IgD-negative memory B cell (primary cell): Measurements from ENCODE around the gene PPP1R8. TPM values are rescaled to one million over a fixed set of nuclear protein-coding genes. Genes with fewer than 3 reads are reported as not detected.
"Not testable (repeated sequence)": the region's sequence is repeated elsewhere in the genome, so short reads cannot be mapped to it uniquely, and the experiment has no call there.

ENCODE experiments used
- H3K27ac Mint-ChIP-seq, 3 donors: one replicate each; pipeline ENCODE4 v1.8.0; 2020 to 2022; ENCODE audit warnings: mild to moderate bottlenecking in 3 of 3, mixed read lengths in 3 of 3, moderate library complexity in 1 of 3
- H3K27me3 Mint-ChIP-seq: one replicate; pipeline ENCODE4 v1.8.0; 2021; ENCODE audit warnings: mixed read lengths
- H3K36me3 Mint-ChIP-seq: one replicate; pipeline ENCODE4 v1.8.0; 2020; ENCODE audit warnings: mild to moderate bottlenecking, mixed read lengths
- H3K4me1 Mint-ChIP-seq, 3 donors: one replicate each; pipeline ENCODE4 v1.8.0; 2020 to 2022; ENCODE audit warnings: mixed read lengths in 3 of 3, mild to moderate bottlenecking in 1 of 3
- H3K4me3 Mint-ChIP-seq, 4 donors: one replicate each; pipeline ENCODE4 v1.8.0; 2020 to 2022; ENCODE audit warnings: mild to moderate bottlenecking in 4 of 4, mixed read lengths in 4 of 4, moderate library complexity in 3 of 4
- H3K9me3 Mint-ChIP-seq, 3 donors: one replicate each; pipeline ENCODE4 v1.8.0; 2020 to 2021; ENCODE audit warnings: mixed read lengths in 3 of 3, mild to moderate bottlenecking in 1 of 3
- polyA plus RNA-seq: library from polyadenylated mRNA; unstranded; fragments of 300-500 nt; fragmentation: Illumina TruSeq; gene quantifications from one replicate; pipeline ENCODE4 v1.2.3, GENCODE V29; 2021

Gene PPP1R8
- polyA plus RNA-seq = 31.7 TPM

DNA sequence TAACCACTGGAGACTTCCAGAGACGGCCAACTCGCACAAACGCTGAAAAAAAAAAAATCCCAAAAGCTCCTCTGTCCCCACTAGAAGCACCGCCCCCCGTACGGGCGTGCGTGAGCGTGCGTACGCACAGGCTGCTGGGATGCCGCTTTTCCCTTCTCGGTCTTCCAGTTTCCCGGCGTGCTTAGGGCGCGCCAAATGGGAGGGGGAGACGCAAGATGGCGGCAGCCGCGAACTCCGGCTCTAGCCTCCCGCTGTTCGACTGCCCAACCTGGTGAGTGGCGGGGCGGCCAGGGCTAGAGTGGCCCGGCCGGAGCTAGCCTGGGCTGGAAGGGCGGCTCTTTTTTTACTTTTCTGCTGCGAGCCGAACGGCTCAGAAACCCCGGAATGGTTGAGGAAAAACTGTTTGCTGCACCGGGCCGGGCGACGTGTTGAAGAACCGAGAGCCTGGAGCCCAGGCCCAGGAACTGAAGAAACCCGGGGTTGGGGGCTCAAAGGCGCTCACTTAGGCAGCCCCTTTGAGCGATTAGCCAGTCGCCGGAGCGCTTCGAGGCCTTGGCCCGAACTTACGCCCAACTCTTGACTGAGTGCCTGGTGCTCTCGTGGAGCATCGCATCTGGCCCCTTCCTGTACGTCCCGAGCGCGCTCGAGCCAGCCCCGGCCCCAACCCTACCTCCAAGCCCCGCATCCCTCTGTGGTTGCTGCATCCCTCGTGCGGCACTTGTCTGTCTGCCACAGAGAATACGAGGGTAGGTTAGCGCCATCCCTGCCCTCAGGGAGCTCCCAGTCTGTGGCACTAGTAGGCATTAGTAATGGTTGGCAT, at the start of gene PPP1R8:
Gene PPP1R8, plus strand, starts transcription at position 162 of the 820 bp plus-strand sequence. Its CDS starts 54 bp downstream, at position 216.
- H3K27ac Mint-ChIP-seq = peak within 1 kb of the TSS; percentile 95 to 96 (median 95)

GRCh38 chr1:27782950-27783349, 47.6 kb upstream of the PPP1R8 start:
- no peaks in the 10 kb centered on the region for H3K27me3 Mint-ChIP-seq
- no peak overlapping the region for H3K27ac Mint-ChIP-seq

More for the DNA sequence above, at the start of gene PPP1R8:
- Mint-ChIP-seq H3K27me3 (no peaks in the 10 kb centered on the region), H3K9me3 (no peaks in the 10 kb centered on the region), H3K4me1 (peaks cover 13 to 24% (median 22%) of the 10 kb centered on the region in 3 donors), H3K4me3 (peak within 1 kb of the TSS; percentile 94 to 98 (median 97)), H3K36me3 (no peaks in the 10 kb centered on the region)

GRCh38 chr1:27784700-27785099, 45.9 kb upstream of the PPP1R8 start:
- Mint-ChIP-seq H3K36me3 (peaks cover under 1% of the 10 kb centered on the region), H3K4me3 (no peak overlapping the region), H3K4me1 (peaks cover 8 to 18% (median 16%) of the 10 kb centered on the region in 3 donors), H3K9me3 (no peaks in the 10 kb centered on the region), H3K27me3 (no peaks in the 10 kb centered on the region), H3K27ac (no peak overlapping the region)

More at GRCh38 chr1:27782950-27783349, 47.6 kb upstream of the PPP1R8 start:
- Mint-ChIP-seq H3K36me3 (no peaks in the 10 kb centered on the region), H3K9me3 (no peaks in the 10 kb centered on the region), H3K4me3 (no peak overlapping the region), H3K4me1 (peaks cover 10 to 22% (median 18%) of the 10 kb centered on the region in 3 donors)

DNA sequence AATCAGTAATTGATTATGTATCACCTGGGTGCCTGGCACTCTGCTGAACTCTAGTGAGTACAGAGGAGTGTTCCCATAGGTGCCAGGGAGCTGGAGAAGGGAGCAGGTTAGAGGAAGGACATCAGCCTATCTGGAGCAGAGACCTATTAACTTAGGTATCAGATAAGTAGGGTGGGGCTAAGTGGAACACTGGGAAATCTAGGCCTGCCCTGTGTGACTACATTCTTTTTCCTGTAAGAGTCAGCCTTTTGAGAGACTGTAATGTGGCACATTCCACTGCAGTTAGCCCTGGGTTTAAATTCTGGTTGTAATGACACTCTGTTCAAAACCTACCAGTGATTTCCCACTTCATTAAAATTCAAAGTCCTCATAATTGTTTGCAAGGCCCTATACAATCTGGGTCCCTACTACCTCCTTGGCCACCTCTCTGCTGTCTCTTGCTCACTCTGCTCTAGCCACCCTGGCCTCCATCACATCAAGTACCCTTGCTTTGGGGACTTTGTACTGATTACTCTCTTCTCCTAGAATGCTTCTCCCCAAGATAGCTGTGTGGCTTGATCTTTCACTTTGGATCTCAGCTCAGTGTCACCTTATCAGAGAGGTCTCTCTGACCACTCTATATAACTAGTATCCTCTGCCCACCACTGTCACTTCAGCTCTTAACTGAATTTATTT, 44.7 kb upstream of the PPP1R8 start:
- H3K27ac Mint-ChIP-seq = peak overlapping the region in 1 of 3 donors; percentile 54
- no peak overlapping the region for H3K4me3 Mint-ChIP-seq
- peaks cover 4% of the 10 kb centered on the region for H3K36me3 Mint-ChIP-seq

DNA sequence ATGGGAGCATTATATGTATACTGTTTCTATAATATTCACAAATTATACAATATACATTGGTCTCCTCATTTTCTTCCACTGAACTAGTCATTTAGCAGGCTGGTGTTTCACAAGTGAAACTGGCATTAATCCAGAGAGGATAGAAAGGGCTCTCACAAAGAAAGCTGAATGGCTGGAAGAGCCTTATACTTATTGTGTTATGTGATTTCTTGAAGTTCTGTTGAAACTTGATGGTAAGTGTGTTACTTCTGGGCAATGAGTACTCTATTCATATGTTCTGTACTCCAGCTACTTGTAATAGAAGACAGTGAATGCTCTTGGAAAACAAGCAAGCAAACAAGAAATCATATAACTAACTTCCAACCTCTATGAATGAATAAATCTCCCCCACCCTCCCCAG, 42.7 kb upstream of the PPP1R8 start:
- H3K4me1 Mint-ChIP-seq = peaks cover 6 to 16% (median 14%) of the 10 kb centered on the region in 3 donors
- no peak overlapping the region for H3K27ac Mint-ChIP-seq
- H3K4me3 Mint-ChIP-seq = no peak overlapping the region
- peaks cover 4% of the 10 kb centered on the region for H3K36me3 Mint-ChIP-seq
- no peaks in the 10 kb centered on the region for H3K9me3 Mint-ChIP-seq
- H3K27me3 Mint-ChIP-seq = no peaks in the 10 kb centered on the region

More for the DNA sequence above, 44.7 kb upstream of the PPP1R8 start:
- Mint-ChIP-seq H3K27me3 (no peaks in the 10 kb centered on the region), H3K9me3 (no peaks in the 10 kb centered on the region), H3K4me1 (peaks cover 8 to 18% (median 16%) of the 10 kb centered on the region in 3 donors)

DNA sequence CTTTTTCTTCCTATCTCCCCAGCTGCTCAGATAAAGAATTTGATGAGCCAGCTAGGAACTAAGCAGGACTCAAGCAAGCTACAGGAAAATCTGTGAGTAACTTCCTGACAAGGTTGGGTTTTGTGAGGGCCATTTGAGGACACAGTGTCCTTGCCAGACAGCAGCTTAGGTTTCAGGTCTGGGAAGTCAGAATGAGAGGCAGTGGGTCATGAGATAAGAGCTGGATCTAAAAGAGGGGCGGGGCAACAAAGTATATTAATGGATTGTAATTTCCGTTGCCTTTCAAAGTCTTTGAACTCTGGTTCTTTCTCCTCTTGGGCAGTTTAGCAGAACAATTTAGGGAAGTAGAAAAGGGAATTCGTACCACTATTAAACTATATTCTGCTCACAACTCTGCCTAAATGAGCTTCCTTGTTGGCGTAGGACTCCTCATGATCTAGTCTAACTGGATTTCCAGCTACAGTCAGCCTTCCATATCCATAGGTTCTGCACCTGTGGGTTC, 41.0 kb upstream of the PPP1R8 start:
- no peak overlapping the region for H3K27ac Mint-ChIP-seq
- no peaks in the 10 kb centered on the region for H3K9me3 Mint-ChIP-seq
- no peaks in the 10 kb centered on the region for H3K27me3 Mint-ChIP-seq
- peaks cover 4% of the 10 kb centered on the region for H3K36me3 Mint-ChIP-seq
- H3K4me1 Mint-ChIP-seq = peaks cover 4 to 13% (median 12%) of the 10 kb centered on the region in 3 donors
- H3K4me3 Mint-ChIP-seq = no peak overlapping the region

- H3K9me3 Mint-ChIP-seq, H3K27ac Mint-ChIP-seq, H3K4me1 Mint-ChIP-seq, H3K27me3 Mint-ChIP-seq, H3K36me3 Mint-ChIP-seq, H3K4me3 Mint-ChIP-seq: not testable (repeated sequence)
These were observed 40.3 kb upstream of the PPP1R8 start for GRCh38 chr1:27790270-27790669.

GRCh38 chr1:27795601-27796000, 35.0 kb upstream of the PPP1R8 start:
- Mint-ChIP-seq H3K4me3 (no peak overlapping the region), H3K27me3 (no peaks in the 10 kb centered on the region), H3K36me3 (peaks cover 7% of the 10 kb centered on the region), H3K4me1 (peaks cover 1 to 4% (median 4%) of the 10 kb centered on the region in 3 donors), H3K9me3 (no peaks in the 10 kb centered on the region), H3K27ac (no peak overlapping the region)

DNA sequence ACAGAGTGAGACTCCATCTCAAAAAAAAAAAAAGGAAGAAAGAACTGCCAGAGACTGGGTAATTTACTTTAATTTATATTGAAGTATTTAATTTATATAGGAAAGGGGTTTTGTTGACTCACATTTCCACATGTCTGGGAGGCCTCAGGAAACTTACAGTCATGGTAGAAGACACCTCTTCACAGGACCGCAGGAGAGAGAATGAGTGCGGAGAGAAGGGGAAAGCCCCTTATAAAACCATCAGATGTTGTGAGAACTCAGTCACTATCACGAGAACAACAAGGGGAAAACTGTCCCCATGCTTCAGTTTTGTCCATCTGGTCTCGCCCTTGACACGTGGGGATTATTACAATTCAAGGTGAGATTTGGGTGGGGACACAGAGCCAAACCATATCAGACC, 25.8 kb upstream of the PPP1R8 start:
- no peaks in the 10 kb centered on the region for H3K27me3 Mint-ChIP-seq
- H3K9me3 Mint-ChIP-seq = no peaks in the 10 kb centered on the region
- H3K4me3 Mint-ChIP-seq = peak overlapping the region in 1 of 4 donors; percentile 17
- H3K27ac Mint-ChIP-seq = no peak overlapping the region
- H3K36me3 Mint-ChIP-seq = peaks cover 2% of the 10 kb centered on the region
- peaks cover 0 to 9% (median 0%) of the 10 kb centered on the region in 3 donors for H3K4me1 Mint-ChIP-seq

- H3K4me1 Mint-ChIP-seq = peaks cover 0 to 5% (median 0%) of the 10 kb centered on the region in 3 donors
- H3K27me3 Mint-ChIP-seq = no peaks in the 10 kb centered on the region
- H3K4me3 Mint-ChIP-seq = no peak overlapping the region
- H3K9me3 Mint-ChIP-seq = no peaks in the 10 kb centered on the region
- no peak overlapping the region for H3K27ac Mint-ChIP-seq
- peaks cover 2% of the 10 kb centered on the region for H3K36me3 Mint-ChIP-seq
These were observed 23.8 kb upstream of the PPP1R8 start for GRCh38 chr1:27806758-27807157.

- no peak overlapping the region for H3K4me3 Mint-ChIP-seq
- no peaks in the 10 kb centered on the region for H3K27me3 Mint-ChIP-seq
- peaks cover 3% of the 10 kb centered on the region for H3K36me3 Mint-ChIP-seq
- no peak overlapping the region for H3K27ac Mint-ChIP-seq
- no peaks in the 10 kb centered on the region for H3K9me3 Mint-ChIP-seq
- peaks cover 0 to 5% (median 0%) of the 10 kb centered on the region in 3 donors for H3K4me1 Mint-ChIP-seq
These were observed 23.2 kb upstream of the PPP1R8 start for GRCh38 chr1:27807385-27807784.

DNA sequence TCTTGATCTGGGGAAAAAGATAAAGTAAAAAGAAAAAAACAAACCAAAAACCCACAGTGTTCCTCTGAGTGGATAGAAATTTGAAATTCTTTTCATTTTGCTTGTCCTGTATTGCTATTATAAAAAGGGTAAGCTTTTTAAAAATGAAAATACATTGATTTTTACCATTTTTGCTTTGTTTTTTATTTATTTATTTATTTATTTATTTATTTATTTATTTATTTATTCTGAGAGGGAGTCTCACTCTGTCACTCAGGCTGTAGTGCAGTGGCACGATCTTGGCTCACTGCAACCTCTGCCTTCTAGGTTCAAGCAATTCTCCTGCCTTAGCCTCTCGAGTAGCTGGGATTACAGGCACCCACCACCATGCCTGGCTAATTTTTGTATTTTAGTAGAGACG, 22.5 kb upstream of the PPP1R8 start:
- H3K27ac Mint-ChIP-seq, H3K36me3 Mint-ChIP-seq, H3K4me3 Mint-ChIP-seq, H3K4me1 Mint-ChIP-seq, H3K27me3 Mint-ChIP-seq, H3K9me3 Mint-ChIP-seq: not testable (repeated sequence)

GRCh38 chr1:27809883-27810282, 20.7 kb upstream of the PPP1R8 start:
- no peaks in the 10 kb centered on the region for H3K9me3 Mint-ChIP-seq
- H3K27me3 Mint-ChIP-seq = no peaks in the 10 kb centered on the region
- H3K4me3 Mint-ChIP-seq = no peak overlapping the region
- H3K4me1 Mint-ChIP-seq = no peaks in the 10 kb centered on the region
- H3K36me3 Mint-ChIP-seq = peaks cover 1% of the 10 kb centered on the region
- H3K27ac Mint-ChIP-seq = no peak overlapping the region

DNA sequence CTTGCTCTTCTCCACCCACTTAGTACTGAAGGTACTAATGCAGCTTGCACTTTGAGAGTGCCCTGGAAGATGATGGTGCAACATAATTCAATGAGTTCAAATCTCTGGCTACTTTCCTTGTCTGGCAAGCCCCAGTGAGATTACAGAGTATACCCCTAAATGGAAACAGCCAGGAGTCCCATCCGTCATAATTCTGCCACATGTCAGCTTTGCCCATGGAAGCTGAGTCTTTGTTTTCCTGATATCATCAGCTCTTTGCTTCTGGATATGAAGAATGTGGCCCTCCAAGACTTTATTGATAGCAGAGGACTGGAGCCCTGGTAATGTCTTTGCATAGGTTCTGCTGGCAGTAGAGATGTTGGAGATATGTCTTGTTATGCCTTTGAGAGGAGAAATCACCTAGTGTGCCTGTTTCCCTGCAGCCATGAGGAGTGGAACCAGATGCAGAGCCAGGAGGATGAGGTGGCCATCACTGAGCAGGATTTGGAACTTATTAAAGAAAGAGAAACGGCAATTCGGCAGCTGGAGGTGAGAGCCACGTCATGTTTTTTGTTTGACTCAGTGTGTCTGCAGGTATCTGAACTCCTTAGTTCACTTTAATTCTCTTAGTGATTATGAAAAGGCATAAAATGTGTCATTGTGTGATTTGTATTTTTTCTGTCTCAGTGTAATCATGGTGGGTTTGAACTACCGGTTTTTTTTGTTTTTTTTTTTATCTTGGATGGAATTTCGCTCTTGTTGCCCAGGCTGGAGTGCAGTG, 18.7 kb upstream of the PPP1R8 start:
- H3K4me1 Mint-ChIP-seq = no peaks in the 10 kb centered on the region
- peaks cover 1% of the 10 kb centered on the region for H3K36me3 Mint-ChIP-seq
- H3K4me3 Mint-ChIP-seq = no peak overlapping the region
- H3K9me3 Mint-ChIP-seq = no peaks in the 10 kb centered on the region
- no peaks in the 10 kb centered on the region for H3K27me3 Mint-ChIP-seq
- peak overlapping the region in 2 of 3 donors; percentile 46 to 51 for H3K27ac Mint-ChIP-seq
